Tibial nerve (tissue), 4 donors: ENCODE results near the gene RCOR1.

ENCODE experiments used
- EP300 ChIP-seq, 2 donors: sonication (generic); formaldehyde crosslinking; IDR thresholded peaks; one replicate each; pipeline ENCODE4 v1.6.1; 2017; ENCODE audit warnings: antibody characterized with exemption in 2 of 2, mild to moderate bottlenecking in 1 of 2
- TF ChIP-seq, protein P1 (sequence below), 5 experiments: fragments of 200-600 bp in 3 of 5; fragments of 450-650 bp in 2 of 5; sonication (generic) in 3 of 5; IDR thresholded peaks; one replicate each; pipeline ENCODE4 v1.5.1; 2016 to 2019; ENCODE audit warnings: antibody characterized with exemption in 5 of 5, mild to moderate bottlenecking in 3 of 5, moderate library complexity in 2 of 5

GRCh38 chr14:102645746-102646440, 53.4 kb downstream of the RCOR1 start:
- TF ChIP-seq, protein P1, sequence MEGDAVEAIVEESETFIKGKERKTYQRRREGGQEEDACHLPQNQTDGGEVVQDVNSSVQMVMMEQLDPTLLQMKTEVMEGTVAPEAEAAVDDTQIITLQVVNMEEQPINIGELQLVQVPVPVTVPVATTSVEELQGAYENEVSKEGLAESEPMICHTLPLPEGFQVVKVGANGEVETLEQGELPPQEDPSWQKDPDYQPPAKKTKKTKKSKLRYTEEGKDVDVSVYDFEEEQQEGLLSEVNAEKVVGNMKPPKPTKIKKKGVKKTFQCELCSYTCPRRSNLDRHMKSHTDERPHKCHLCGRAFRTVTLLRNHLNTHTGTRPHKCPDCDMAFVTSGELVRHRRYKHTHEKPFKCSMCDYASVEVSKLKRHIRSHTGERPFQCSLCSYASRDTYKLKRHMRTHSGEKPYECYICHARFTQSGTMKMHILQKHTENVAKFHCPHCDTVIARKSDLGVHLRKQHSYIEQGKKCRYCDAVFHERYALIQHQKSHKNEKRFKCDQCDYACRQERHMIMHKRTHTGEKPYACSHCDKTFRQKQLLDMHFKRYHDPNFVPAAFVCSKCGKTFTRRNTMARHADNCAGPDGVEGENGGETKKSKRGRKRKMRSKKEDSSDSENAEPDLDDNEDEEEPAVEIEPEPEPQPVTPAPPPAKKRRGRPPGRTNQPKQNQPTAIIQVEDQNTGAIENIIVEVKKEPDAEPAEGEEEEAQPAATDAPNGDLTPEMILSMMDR (IDR thresholded peaks at IDR 0.05) = no peak
- TF ChIP-seq EP300 (IDR thresholded peaks at IDR 0.05) = no peak
